NCI-H1694 treated with DMSO at 0.1 percent for 48 hours (cell line): ENCODE results near the gene DLL1.

ENCODE experiments used
- DNase-seq: peaks from one replicate; lab custom pipeline; 2025; lab: John Stamatoyannopoulos, UW

Gene DLL1

DNA sequence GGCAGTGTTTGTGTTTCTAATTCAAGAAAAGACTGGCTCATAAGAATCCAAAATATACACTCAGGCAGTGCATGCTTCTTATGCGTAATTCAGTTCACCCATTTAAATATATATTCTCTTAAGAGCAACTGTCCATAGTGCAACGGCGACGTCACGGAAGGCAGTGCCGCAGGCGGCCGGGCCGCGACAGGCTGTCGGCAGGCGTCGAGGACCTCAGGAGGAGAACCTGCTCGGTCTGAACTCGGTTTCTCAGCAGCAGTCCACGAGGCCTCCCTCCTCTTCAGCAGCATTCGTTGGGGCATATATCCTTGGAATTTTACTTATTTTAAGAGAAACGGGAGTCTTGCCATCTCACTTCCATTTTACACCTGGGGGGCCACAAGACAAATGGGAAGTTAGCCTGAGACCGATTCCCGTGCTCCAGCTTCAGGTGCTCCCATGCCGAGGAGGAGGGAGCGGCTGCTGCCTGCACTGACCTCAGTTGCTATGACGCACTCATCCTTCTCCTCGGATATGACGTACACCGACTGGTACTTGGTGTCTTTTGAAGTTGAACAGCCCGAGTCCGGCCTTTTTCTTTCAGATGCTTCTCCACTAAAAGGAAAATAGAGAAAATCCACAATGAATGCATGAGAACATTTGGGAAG, 8.2 kb downstream of the DLL1 start:
- no peak for DNase-seq

DNA sequence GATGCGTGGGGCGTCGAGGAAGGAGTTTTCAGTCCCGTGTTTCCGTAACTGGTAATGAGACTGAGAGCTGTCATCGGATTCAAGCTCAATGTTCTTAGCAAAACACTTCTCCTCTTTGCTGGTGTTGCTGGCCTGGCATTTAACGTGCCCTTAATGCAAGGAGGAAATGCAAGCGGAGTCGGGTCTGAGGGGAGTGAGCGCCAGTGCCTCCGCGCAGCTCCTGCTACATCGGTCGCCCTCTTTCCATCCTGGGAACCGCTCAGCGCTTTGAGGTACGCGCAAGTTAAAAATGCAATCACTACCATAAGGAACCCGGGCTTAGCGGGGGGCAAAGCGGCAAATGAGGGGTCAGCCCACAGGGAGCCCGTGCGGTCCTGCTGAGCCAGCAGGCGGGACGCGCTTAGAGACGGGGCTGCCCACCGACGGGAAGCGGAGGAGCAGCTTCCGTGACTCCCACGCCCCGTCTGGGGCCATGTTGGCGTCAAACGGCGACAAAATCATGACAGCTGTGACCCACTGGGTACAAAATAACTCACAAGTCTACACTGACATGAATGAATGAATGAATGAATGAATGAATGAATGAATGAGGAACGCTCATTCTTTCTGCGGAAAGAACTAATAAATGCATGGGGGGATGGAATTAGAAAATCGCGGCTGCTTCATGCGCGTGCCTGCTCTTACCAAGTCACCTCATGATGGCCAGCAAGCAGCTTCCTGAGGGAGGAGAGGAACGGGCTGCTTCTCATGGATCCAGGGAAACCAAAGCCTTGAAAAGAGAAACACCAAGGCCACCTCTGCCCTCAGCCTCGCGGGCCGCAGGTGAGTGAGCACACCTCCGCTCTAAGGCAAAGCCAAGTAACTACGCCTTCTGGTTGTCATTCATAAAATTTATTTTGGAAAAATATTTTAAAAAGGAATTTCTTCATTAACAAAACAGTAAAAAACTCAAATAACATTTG, 9.3 kb downstream of the DLL1 start:
- DNase-seq = no peak

DNA sequence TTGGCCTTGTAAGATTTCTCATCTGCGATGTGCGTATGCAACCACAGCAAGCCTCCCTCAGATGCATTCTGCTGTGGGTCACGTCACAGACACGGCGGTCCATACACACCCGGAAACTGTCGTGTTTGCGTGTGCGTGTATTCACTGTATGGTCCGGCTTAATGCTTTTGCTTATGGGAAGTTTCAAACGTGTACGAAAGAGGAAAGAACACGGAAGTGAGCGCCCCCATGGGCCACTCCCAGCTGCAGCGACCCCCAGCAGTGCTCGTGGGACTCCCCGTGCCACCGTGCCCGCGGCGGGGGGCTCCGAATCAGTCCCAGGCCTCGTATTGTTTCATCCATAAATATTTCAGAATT, 10.2 kb downstream of the DLL1 start:
- DNase-seq = no peak

GRCh38 chr6:170279977-170280688, 10.7 kb downstream of the DLL1 start:
- DNase-seq = peak; percentile 28

DNA sequence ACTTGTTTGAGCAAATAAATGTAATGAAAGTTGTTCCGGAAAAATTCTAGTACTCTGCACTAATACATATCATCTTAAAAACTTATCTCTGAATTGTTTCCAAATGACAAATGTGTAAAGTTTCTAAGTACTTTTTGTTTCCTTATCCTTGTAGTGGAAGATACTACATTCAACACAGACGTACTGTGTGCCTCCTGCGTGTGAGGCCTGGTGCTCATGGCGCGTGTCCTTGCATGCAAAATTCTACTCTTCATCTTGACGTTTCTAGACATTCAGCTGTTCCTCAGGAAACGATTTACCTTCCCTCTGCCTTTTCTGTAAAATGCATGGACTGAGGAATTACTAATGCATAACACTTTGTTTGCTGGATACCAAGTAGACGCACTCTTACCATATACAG, 11.5 kb downstream of the DLL1 start:
- DNase-seq = no peak

- DNase-seq = no peak
Observed at GRCh38 chr6:170278743-170279094, 12.2 kb downstream of the DLL1 start.

DNA sequence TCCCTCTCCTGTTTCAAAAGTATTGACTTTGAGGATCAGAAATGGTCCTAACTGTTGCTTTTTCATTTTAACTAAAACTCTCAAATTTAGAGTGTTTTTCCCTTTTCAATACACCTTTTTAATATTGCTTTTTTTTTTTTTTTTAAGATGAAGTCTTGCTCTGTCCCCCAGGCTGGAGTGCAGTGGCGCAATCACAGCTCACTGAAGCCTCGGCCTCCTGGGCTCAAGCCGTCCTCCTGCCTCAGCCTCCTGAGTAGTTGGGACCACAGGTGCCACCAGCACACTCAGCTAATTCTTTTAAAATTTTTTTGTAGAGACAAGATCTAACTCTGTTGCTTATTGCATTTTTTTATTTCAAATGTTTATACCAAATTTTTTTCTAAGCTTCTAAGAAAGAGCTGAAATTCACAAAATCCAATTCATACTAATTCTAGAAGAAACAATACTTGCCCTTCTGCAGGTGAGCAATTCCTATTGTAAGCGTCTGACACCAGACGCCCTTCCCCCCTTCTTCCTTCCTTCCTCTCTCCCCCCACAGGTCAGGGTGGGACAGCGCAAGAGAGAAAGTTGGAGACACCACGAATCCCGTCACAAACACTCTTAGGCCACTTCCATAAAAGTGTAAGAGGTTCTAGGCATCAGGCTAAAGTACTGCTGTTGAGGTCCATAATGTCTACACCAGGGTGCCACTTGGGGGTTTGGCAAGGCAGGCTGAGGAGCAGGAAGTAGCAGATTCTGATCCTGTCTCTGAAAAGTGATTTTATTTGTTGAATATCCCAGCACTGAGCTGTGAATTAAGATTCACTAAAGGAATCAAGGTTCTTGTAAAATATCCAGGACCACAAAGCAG, 12.8 kb downstream of the DLL1 start:
- DNase-seq = no peak

- DNase-seq = no peak
Observed at GRCh38 chr6:170276369-170277057, 14.4 kb downstream of the DLL1 start.

- no peak for DNase-seq
Observed at GRCh38 chr6:170274713-170275560, 15.9 kb downstream of the DLL1 start.

DNA sequence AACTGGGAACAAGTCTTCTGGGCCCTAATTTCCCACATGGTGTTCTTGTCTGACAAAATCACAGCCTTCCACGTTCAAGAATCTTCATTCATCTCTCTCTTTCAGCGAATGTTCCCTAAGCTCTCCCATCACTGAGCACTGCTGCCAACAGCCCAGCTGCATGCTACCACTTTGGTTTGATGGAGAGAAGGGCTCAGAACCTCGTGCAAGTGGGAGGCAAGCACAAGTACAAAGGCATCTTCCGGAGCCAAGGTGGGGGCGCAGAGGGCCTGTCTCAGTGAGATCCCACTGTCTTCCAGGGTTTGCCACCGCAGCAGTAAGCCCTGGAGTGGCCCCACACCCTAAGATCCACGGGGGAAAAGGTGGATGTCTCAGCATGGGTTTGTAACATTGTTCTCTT, 17.2 kb downstream of the DLL1 start:
- no peak for DNase-seq

DNA sequence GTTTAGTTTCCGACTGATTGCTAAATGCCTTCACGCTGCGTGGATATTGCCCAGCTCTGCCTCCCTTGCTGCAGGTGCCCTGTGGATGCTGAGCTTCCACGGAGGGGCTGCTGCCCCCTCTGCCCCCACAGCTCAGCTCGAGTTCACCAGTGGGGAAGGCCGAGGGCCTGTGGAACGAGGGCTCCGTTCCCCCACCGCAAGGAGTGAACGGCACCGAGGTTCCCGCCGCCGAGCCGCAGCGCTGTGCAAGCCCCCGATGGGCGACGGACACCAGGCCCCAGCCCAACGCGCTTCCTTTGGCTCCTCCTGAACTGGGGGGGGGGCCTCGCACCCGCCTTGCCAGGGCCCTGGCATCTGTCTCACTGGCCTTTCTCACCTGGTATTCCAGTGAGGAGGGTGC, 17.7 kb downstream of the DLL1 start:
- no peak for DNase-seq

- no peak for DNase-seq
Observed at GRCh38 chr6:170272341-170273065, 18.4 kb downstream of the DLL1 start.

- DNase-seq = no peak
Observed at GRCh38 chr6:170271771-170272314, 19.0 kb downstream of the DLL1 start.

- no peak for DNase-seq
Observed at GRCh38 chr6:170270984-170271593, 19.8 kb downstream of the DLL1 start.

- DNase-seq = peak; percentile 61
Observed at GRCh38 chr6:170269846-170270541, 20.9 kb downstream of the DLL1 start.

DNA sequence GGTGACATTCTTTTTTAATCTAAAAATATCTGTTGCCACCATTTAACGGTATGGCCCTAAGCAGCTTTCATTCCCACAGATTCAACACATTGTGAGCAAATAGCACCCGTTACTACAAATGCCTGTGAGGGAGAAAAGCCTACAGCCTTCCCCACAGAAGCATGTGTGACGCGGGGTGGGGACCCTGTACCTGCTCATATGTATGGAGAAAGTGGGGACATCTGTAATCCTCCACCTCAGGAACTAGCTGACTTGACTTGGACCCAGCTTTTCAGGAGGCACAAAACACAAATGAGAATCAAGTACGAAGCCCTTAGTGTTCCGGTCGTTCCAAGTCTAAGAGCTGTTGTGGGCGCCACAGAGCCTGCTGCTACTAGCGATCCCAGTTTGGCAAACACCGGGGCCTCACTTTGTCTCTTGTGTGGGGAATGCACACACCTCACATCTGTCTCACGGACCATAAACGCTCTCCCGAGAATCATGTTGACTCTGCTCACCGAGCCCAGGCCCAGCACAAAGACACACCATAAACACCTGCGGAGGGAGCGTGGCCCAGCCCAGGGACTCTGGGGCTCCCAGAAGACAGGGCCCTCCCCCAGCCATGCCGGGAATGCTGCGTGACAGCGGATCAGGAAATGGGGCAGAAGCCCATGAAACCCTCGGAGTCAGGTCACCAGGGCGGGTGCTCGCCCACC, 21.6 kb downstream of the DLL1 start:
- DNase-seq = peak; percentile 37

DNA sequence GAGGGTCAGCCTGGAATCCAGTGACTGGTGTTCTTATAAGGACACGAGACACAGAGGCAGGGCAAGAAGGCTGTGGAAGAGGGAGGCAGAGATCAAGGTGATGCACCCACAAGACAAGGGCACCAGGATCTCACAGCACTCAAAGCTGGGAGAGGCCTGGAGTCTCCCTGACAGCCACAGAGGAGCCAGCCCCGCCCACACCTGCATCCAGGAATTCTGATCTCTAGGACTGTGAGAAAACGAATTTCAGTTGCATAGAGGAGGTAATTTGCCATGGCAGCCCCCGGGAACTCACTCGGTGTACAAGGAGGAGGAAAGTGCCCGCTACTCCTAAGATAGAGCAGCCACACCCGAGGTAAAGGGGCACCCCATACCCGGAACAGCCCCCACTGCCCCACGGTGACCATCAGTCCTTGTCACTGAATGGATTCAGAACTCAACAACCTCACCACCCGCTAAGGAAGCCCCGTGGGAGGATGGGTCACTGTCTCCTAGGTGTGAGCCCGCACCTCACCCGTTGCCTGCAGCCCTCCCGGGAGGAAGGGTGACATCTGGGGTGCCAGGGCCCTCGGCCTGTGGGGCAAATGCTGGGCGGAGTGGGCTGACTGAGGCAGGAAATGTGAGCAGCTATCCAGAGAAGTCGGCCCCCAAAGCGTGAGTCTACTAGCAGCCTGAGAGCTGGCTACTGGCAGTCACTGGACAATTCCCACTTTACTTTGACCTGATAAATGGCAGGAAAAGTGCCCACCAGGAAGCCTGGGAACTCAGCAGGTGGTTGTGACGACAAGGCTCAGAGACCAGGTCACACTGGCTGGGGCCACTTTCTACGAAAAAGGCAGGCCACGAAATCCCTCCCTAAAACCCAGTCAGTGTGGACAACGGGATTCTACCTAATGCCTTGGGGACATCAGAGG, 22.4 kb downstream of the DLL1 start:
- DNase-seq = no peak
